OCI-LY3 (cell line): Measurements from ENCODE around the gene GALNTL6.

Experiments used
- H2AFZ ChIP-seq: fragments of 200-600, 300-600 bp; shearing (Covaris generic); 2 replicates; pipeline ENCODE4 v1.6.0; 2014; ENCODE audit warnings: antibody characterized with exemption, low read depth, low read length
- H3K27ac ChIP-seq: fragments of 200-600, 300-600 bp; sonication (generic); 2 replicates; pipeline ENCODE4 v1.5.1; 2014; ENCODE audit warnings: mild to moderate bottlenecking, low read length, moderate library complexity, mixed read lengths
- H3K27me3 ChIP-seq: fragments of 200-600, 300-600 bp; sonication (generic); 2 replicates; pipeline ENCODE4 v1.6.1; 2014; ENCODE audit warnings: low read depth, low read length, mixed read lengths
- H3K36me3 ChIP-seq: fragments of 200-600, 300-600 bp; sonication (generic); replicated peaks from 2 replicates; pipeline ENCODE3; 2014; ENCODE audit warnings: low read depth, low read length, mixed read lengths
- H3K4me1 ChIP-seq: fragments of 300-600, 200-600 bp; sonication (generic); 2 replicates; pipeline ENCODE4 v1.6.1; 2014; ENCODE audit warnings: low read length, mixed read lengths
- H3K4me2 ChIP-seq: fragments of 200-600, 300-600 bp; sonication (generic); 2 replicates; pipeline ENCODE4 v1.6.1; 2014; ENCODE audit warnings: low read length, mixed read lengths
- H3K4me3 ChIP-seq: fragments of 300-600, 200-600 bp; sonication (generic); 2 replicates; pipeline ENCODE4 v1.5.1; 2014; ENCODE audit warnings: antibody characterized with exemption, mild to moderate bottlenecking, low read length, moderate library complexity
- H3K79me2 ChIP-seq: fragments of 300-600, 200-600 bp; shearing (Covaris generic); 2 replicates; pipeline ENCODE4 v1.6.1; 2014; ENCODE audit warnings: mild to moderate bottlenecking, low read length, mixed read lengths
- H3K9ac ChIP-seq: fragments of 300-600, 200-600 bp; shearing (Covaris generic); 2 replicates; pipeline ENCODE4 v1.6.0; 2014; ENCODE audit warnings: mild to moderate bottlenecking, low read length, moderate library complexity
- H3K9me3 ChIP-seq: fragments of 200-600, 300-600 bp; shearing (Covaris generic); 2 replicates; pipeline ENCODE4 v1.6.1; 2014; ENCODE audit warnings: low read length, mixed read lengths; ENCODE audit not compliant: insufficient read depth
- H4K20me1 ChIP-seq: fragments of 200-600, 300-600 bp; sonication (generic); 2 replicates; pipeline ENCODE4 v1.6.1; 2016; ENCODE audit warnings: low read length, mixed read lengths; ENCODE audit not compliant: insufficient read depth
- CTCF ChIP-seq: fragments of 200-600, 300-600 bp; sonication (generic); IDR thresholded peaks from 2 replicates; pipeline ENCODE4 v1.5.1; 2014; ENCODE audit warnings: antibody characterized with exemption, low read length, low read depth
- EZH2phosphoT487 ChIP-seq: fragments of 200-600 bp; shearing (Covaris generic); IDR thresholded peaks from 2 replicates; pipeline ENCODE4 v1.6.1; 2018; ENCODE audit warnings: antibody characterized with exemption, mixed run types, low read depth

GALNTL6 gene

GRCh38 chr4:172543249-172543648 is 730.0 kb downstream of the GALNTL6 start:
- Histone ChIP-seq H3K9ac (no peak overlapping the region), H2AFZ (no peak overlapping the region), H3K79me2 (no peaks in the 10 kb centered on the region), H3K27ac (no peak overlapping the region), H3K4me1 (peaks cover 3% of the 10 kb centered on the region; the same call in 1 of the 2 replicates), H3K36me3 (no peaks in the 10 kb centered on the region), H3K4me3 (no peak overlapping the region), H3K27me3 (no peaks in the 10 kb centered on the region), H3K4me2 (no peak overlapping the region), H4K20me1 (no peaks in the 10 kb centered on the region), H3K9me3 (no peaks in the 10 kb centered on the region)
- no peak for TF ChIP-seq CTCF
- TF ChIP-seq EZH2phosphoT487: no peak

GRCh38 chr4:172546782-172547181 is 733.6 kb downstream of the GALNTL6 start:
- H2AFZ ChIP-seq: no peak overlapping the region
- H3K9ac ChIP-seq: no peak overlapping the region
- no peak overlapping the region for H3K27ac ChIP-seq
- no peaks in the 10 kb centered on the region for H3K36me3 ChIP-seq
- no peak for TF ChIP-seq CTCF
- no peak for TF ChIP-seq EZH2phosphoT487
- H3K9me3 ChIP-seq: no peaks in the 10 kb centered on the region
- H3K79me2 ChIP-seq: no peaks in the 10 kb centered on the region
- H3K4me1 ChIP-seq: peaks cover 3% of the 10 kb centered on the region; the same call in 1 of the 2 replicates
- no peaks in the 10 kb centered on the region for H3K27me3 ChIP-seq
- no peaks in the 10 kb centered on the region for H4K20me1 ChIP-seq
- no peak overlapping the region for H3K4me2 ChIP-seq
- H3K4me3 ChIP-seq: no peak overlapping the region

- Histone ChIP-seq H3K27ac (no peak overlapping the region), H3K9ac (no peak overlapping the region), H2AFZ (no peak overlapping the region), H3K4me3 (no peak overlapping the region), H3K79me2 (no peaks in the 10 kb centered on the region), H3K9me3 (no peaks in the 10 kb centered on the region), H3K27me3 (no peaks in the 10 kb centered on the region), H4K20me1 (no peaks in the 10 kb centered on the region), H3K36me3 (no peaks in the 10 kb centered on the region), H3K4me1 (peaks cover 3% of the 10 kb centered on the region; the same call in 1 of the 2 replicates), H3K4me2 (no peak overlapping the region)
- no peak for TF ChIP-seq CTCF
- no peak for TF ChIP-seq EZH2phosphoT487
Observed at GRCh38 chr4:172547724-172548123, 734.5 kb downstream of the GALNTL6 start.

- Histone ChIP-seq H3K9me3 (no peaks in the 10 kb centered on the region), H3K36me3 (no peaks in the 10 kb centered on the region), H3K27ac (no peak overlapping the region), H3K27me3 (no peaks in the 10 kb centered on the region), H3K4me3 (no peak overlapping the region), H3K9ac (no peak overlapping the region), H3K4me2 (no peak overlapping the region), H4K20me1 (no peaks in the 10 kb centered on the region), H3K4me1 (no peaks in the 10 kb centered on the region), H2AFZ (no peak overlapping the region), H3K79me2 (no peaks in the 10 kb centered on the region)
- TF ChIP-seq CTCF (no peak), EZH2phosphoT487 (no peak)
Observed at GRCh38 chr4:172553216-172553615, 740.0 kb downstream of the GALNTL6 start.
